ENCODE measurements around the gene PRC1.
"Not testable (repeated sequence)": the region's sequence is repeated elsewhere in the genome, so short reads cannot be mapped to it uniquely, and the experiment has no call there.

PRC1 gene

DNA sequence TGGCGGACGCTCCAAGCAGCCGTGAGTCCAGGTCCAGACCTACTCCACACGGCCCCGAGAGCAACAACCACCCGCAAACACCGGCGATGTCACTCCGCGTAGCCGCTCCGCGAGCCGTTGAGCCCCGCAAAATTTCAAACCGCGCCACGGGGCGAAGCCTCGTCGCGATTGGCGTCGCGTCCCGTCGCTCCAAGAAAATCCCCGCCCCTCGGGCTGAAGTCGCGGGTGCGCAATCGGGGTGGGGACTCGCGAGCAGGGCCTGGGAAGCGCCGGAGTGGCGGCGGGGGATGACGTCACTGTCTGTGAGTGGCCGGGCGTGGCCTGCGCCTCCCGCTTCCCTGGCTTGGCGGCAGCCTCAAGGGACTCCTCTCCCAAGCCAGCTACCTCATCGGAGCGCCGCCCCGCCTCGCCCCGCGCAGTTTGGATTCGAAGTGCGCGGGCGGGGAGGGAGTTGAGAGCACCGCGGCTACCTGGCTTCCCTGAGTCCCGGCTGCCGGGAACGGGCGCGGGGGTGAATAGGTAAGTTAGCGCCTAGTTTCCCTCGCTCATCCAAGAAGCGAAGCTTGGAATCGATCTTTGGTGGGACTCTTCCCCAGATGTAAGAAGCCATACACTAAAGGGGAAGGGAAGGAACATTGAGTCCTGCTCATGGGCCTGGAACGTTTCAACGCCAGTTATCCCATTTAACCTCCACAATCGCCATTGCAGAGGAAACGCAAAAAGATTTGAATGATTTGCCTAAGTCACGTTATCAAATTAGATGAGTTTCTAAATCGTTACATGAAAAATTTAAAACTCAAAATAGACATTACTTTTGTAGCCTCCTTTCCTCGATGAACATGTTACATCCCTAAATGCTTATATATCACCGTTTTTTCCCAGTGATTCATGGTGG, at the start of gene PRC1:
TSS of gene PRC1 (minus strand) at position 119 of the 895 bp plus-strand sequence. CDS start at position 1, 118 bp downstream.
- peak; percentile 98 to 99 for DNase-seq

DNA sequence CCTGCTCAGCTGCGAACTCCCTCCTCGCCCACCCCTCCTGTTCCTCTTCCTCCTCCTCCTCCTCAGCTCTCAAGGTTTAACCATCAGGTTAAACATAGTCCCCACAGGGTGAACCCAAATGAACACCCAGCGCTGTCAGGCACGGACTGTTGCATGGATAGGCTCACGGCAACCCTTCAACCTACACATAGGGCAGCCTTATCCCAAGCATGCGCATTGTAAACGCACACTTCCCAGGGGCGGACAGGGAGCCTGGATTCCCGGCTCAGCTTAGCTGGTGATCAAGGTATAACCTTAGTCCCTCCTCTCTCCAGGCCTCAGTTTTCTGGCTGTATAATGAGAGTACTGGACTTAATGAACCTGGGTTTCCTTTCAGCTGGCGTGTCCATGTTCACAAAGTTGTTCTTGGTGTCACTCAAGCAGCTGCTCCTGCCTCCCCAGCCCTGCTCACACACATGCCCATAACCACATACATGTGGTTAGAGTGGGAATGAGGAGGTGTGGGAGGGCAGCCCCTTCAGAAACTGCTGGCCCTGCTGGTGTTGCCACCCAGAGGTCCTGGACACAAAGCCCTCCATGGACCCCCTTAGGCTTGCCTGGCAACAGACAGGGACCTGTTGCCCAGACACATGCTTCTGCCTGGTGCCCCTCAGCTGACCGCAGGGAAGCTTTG, 49.0 kb upstream of the PRC1 start:
- DNase-seq, result no peak

DNA sequence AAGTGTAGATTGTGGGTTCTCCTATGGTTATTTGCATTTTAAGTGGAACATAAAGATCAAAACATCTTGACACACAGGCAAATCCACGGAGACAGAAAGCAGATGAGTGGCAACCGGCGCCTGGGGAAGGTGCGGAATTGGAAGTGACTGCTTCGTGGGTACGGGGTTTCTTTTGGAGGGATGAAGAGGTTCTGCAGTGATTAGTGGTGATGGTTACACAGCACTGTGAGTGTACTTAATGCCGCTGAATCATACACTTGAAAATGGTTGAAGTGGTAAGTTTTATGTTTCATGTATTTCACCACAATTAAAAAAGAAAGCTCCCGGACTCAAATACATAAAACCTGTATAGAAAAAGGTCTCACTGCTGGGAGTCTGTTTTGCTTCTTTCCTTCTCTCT, 46.5 kb upstream of the PRC1 start:
- DNase-seq, result no peak

DNA sequence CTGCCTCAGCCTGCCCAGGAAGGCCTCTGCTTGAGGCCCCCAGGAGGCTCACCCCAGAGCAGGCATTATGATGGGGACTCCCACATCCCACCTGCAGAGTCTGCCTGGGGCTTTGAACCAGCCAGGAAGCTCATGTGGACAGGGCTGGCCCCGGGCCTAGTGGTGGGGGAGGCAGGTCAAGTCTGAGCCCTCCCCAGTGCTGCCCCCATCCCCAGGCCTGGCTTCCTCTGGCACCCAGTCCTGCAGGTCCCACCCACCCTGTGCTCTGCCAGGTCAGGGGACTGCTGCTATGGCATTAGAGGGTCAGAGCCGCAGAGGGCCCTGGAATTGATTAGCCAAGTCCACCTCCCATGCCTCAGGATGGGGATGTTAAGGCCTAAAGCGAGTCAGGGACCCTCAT, 45.7 kb upstream of the PRC1 start:
- no peak for DNase-seq

- DNase-seq, result peak; percentile 55 to 72
These were observed 38.8 kb upstream of the PRC1 start for GRCh38 chr15:91032919-91033803.

DNA sequence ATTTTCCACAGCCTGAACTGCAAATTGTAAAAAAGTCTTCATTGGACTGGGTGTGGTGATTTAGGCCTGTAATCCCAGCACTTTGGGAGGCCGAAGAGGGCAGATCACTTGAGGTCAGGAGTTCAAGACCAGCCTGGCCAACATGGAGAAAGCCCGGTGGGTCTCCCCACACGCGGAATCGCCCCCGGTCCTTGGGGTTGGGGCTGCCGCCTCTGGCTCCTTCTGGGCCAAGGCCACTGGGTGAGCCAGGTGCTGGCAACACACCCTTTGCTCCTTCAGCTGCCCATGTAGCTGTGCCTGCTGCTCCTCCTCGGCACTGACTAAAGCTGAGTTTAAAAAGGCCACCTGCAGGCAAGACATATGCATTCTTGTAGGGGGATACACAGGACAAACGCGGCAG, 37.5 kb upstream of the PRC1 start:
- no peak for DNase-seq

DNA sequence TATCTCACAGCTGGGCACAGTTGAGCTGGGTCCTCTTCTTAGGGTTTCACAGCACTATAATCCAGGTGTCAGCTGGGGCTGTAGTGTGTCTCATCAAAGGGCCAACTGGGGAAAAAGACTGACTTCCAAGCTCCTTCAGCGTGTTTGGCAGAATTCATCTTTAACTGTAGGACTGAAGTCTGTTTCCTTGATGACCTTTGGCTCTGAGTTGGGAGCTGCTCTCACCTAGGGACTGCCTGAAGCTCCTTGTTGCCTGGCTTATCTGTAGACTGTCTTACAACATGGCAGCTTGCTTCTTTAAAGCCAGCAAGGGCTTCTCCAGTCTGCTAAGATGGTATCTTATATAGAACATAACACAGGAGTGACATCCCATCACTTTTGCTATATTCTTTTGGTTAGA, 33.3 kb upstream of the PRC1 start:
- DNase-seq, result no peak

DNA sequence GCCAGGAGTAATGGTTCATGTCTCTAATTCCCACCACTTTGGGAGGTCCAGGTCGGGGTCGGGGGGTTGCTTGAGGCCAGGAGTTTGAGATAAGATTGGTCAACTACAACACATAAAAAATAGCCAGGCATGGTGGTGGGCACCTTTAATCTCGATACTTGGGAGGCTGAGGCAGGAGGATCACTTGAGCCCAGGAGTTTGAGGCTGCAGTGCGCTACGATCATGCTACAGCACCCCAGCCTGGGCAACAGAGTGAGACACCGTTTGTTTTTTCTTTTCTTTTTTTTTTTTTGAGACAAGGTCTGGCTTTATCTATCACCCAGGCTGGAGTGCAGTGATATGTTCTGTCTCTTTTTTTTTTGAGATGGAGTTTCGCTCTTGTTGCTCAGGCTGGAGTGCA, 29.4 kb upstream of the PRC1 start:
- no peak for DNase-seq

DNA sequence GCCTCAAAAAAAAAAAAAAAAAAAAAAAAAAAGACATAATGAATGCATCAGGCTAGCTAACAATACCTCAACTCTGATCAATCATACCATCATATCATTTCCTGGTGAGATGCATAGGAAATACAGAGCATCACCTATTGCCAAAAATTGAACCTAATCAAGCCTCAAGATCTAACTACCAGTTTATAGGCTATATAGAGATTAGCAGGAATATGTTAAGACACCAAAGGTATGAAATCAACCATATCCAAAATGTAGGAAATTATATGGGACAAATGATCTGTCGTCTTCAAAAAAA, 28.4 kb upstream of the PRC1 start:
- no peak for DNase-seq

GRCh38 chr15:91022075-91022831, 27.9 kb upstream of the PRC1 start, which contains the start of gene VPS33B:
Gene VPS33B (minus strand): TSS chr15:91022594. CDS start chr15:91022249, 345 bp downstream.
- DNase-seq, result peak; percentile 93 to 96

GRCh38 chr15:91021516-91022074, 27.3 kb upstream of the PRC1 start:
- peak in 1 of 2 experiments; percentile 49 for DNase-seq

DNA sequence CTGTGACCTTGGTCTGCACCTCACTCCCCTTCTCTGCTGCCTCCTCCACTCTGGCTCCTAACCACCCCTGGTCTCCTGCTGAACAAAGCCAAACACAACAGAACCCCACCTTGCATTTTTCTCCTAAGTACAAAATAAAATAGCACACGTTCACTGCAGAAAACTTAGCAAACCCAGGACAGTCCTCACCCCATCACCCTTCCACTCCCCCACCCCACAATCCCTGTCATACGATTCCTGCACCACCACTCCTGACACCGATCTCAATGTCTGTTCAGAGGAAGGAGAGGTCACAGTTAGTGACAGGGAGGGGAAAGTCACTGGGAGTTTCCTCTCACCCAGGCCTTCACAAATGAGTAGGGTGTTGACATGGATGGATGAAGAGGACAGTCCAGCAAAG, 23.8 kb upstream of the PRC1 start:
- no peak for DNase-seq

DNA sequence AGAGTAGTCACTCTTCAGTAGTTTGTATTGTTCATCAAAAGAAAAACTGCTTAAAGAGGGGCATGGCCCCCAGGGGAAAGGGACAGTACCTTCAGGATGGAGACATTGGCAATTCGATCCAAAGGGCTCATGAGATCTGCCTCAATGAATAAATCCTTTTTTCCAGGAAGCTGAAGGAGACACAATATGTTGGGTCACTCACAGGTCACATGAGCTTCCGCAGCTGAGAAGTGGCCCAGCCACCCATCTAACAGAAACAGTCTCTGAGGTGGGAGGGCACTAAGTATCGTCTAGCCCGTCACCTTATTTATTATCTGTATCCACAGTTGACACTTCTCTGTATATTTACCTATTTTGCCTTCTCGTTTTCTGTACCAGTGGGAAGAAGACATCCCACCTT, 23.4 kb upstream of the PRC1 start:
- no peak for DNase-seq

DNA sequence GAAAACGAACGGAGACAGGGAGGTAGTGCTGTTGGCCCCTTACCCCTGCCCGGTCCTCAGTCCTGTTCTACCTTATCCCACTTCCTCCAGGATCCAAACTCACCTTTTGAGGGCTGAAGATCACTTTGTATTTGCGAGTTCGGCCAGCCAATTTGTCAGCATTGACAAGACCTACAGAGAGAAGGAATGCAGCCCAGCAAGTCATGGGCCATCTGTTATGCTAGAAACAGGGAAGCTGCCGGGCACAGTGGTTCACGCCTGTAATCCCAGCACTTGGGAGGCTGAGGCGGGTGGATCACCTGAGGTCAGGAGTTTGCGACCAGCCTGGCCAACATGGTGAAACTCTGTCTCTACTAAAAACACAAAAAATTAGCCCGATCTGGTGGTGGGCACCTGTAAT, 19.4 kb upstream of the PRC1 start:
- DNase-seq, result not testable (repeated sequence)

DNA sequence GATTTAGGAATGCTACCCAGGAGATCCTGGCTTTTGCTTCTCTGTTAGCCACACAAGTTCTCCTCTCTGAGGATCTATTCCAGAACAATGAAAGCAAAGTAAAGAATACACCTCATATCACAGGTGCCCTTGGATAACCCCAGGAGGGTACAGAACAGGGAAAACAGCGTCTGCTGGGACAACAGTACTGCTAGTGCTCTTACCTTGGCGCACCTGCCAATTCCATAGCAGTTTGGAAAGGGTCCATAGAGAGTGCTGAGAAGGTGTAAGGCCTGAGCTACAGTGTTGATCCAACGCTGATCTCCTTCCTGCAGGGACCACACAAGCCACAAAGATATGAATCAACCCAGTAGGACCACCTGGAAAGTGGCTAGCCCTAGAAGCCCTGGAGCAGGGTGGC, 12.9 kb upstream of the PRC1 start:
- DNase-seq, result no peak

GRCh38 chr15:91001209-91001608, 6.9 kb upstream of the PRC1 start:
- DNase-seq, result no peak

GRCh38 chr15:90998737-90999136, 4.4 kb upstream of the PRC1 start:
- no peak for DNase-seq

- peak in 1 of 2 experiments; percentile 17 for DNase-seq
These were observed 297 bp downstream of the PRC1 start for GRCh38 chr15:90994059-90994416.

GRCh38 chr15:90991587-90992285, 2.6 kb downstream of the PRC1 start:
- DNase-seq, result no peak

GRCh38 chr15:90990446-90990845, 3.9 kb downstream of the PRC1 start:
- no peak for DNase-seq

DNA sequence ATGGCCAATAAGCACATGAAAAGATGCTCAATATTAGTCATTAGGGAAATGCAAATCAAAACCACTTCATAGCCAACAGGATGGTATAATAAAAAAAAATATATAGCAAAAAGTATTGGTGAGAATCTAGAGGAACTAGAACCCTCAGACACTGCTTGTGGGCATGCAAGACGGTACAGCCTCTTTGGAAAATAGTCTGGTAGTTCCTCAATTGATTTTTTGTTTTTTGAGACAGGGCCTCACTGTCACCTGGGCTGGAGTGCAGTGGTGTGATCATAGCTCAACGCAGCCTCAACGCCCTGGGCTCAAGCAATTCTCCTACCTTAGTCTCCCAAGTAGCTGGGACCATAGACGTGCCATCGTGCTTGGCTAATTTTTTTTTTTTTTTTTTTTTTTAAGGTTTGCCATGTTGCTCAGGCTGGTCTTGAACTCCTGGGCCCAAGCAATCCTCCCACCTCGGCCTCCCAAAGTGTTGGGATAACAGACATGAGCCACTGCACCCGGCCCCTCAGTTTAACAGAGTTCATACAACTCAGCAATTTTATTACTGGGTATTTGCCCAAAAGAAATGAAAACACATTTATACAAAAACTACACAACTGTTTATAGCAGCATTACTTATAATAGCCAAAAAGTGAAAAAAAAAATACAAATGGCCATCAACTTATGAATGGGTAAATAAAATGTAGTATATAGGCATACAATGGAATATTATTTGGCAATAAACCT, 5.1 kb downstream of the PRC1 start:
- no peak for DNase-seq

All from NCI-H2081 (cell line).